GM12875 (cell line): Measurements from ENCODE around the gene UBE2D4.
"Not testable (repeated sequence)": the region's sequence is repeated elsewhere in the genome, so short reads cannot be mapped to it uniquely, and the experiment has no call there.

Experiments
- H3K4me3 ChIP-seq: one replicate; pipeline ENCODE4 v1.5.1; 2011; ENCODE audit warnings: low read depth, low read length, control low read depth
- CTCF ChIP-seq: IDR thresholded peaks from 2 replicates; pipeline ENCODE4 v1.5.1; 2011; ENCODE audit warnings: low read depth, mild to moderate bottlenecking, control low read depth, inconsistent platforms, low read length, moderate library complexity, borderline replicate concordance; ENCODE audit not compliant: insufficient read depth

UBE2D4 gene

GRCh38 chr7:43944286-43944685 is 18.1 kb downstream of the UBE2D4 start:
- no peak for TF ChIP-seq CTCF
- no peak overlapping the region for H3K4me3 ChIP-seq

- TF ChIP-seq CTCF = no peak
- no peak overlapping the region for H3K4me3 ChIP-seq
Measured at GRCh38 chr7:43952028-43952427, 25.8 kb downstream of the UBE2D4 start.

- no peak overlapping the region for H3K4me3 ChIP-seq
- no peak for TF ChIP-seq CTCF
Measured at GRCh38 chr7:43953071-43953470, 26.8 kb downstream of the UBE2D4 start.

GRCh38 chr7:43954524-43955228 is 28.4 kb downstream of the UBE2D4 start:
- H3K4me3 ChIP-seq = no peak overlapping the region
- TF ChIP-seq CTCF = peak; percentile 54; the same call in 1 of the 2 replicates

GRCh38 chr7:43956027-43956426 is 29.8 kb downstream of the UBE2D4 start:
- TF ChIP-seq CTCF = no peak
- H3K4me3 ChIP-seq = no peak overlapping the region

- H3K4me3 ChIP-seq = no peak overlapping the region
- TF ChIP-seq CTCF = no peak
Measured at GRCh38 chr7:43960933-43961332, 34.7 kb downstream of the UBE2D4 start.

- not testable (repeated sequence) for H3K4me3 ChIP-seq
Measured at GRCh38 chr7:43966392-43966791, 40.2 kb downstream of the UBE2D4 start.

- H3K4me3 ChIP-seq = not testable (repeated sequence)
Measured at GRCh38 chr7:43968172-43969040, 42.2 kb downstream of the UBE2D4 start.

- H3K4me3 ChIP-seq = not testable (repeated sequence)
Measured at GRCh38 chr7:43969586-43969985, 43.4 kb downstream of the UBE2D4 start.

- not testable (repeated sequence) for H3K4me3 ChIP-seq
Measured at GRCh38 chr7:43970698-43971097, 44.5 kb downstream of the UBE2D4 start.

- H3K4me3 ChIP-seq = not testable (repeated sequence)
Measured at GRCh38 chr7:43974033-43974573, 47.9 kb downstream of the UBE2D4 start.
